Bronchial epithelial cell (primary cell): Measurements from ENCODE around the gene OSBPL7. TPM values are rescaled to one million over a fixed set of nuclear protein-coding genes. Genes with fewer than 3 reads are reported as not detected.

Experiments
- DNase-seq: peaks from one replicate; pipeline ENCODE4 v3.0.0-alpha.2; 2010; ENCODE audit warnings: low read depth
- FAIRE-seq: peaks from 2 replicates; lab custom pipeline; 2011; peaks lifted over from hg19 to GRCh38; lab: Jason Lieb, UNC
- H3K27me3 ChIP-seq: 2 replicates; pipeline ENCODE4 v1.5.1; 2011; ENCODE audit warnings: low read length; ENCODE audit not compliant: control insufficient read depth, insufficient read depth
- H3K36me3 ChIP-seq: 2 replicates; pipeline ENCODE4 v1.5.1; 2011; ENCODE audit warnings: low read length; ENCODE audit not compliant: control insufficient read depth, insufficient read depth
- H3K4me3 ChIP-seq: 2 replicates; pipeline ENCODE4 v1.5.1; 2011; ENCODE audit warnings: mild to moderate bottlenecking, low read depth, low read length, control low read depth
- CTCF ChIP-seq: IDR thresholded peaks from 2 replicates; pipeline ENCODE4 v1.5.1; 2011; ENCODE audit warnings: mild to moderate bottlenecking, moderate library complexity, low read length, control low read depth, inconsistent platforms; ENCODE audit not compliant: insufficient read depth, severe bottlenecking
- total RNA-seq: library from RNA; depleted of rRNA; stranded (reverse); fragments of >200 nt; gene quantifications from 2 replicates; pipeline ENCODE4 v1.2.1, GENCODE V29; 2014

The OSBPL7 gene
- total RNA-seq, 1 donor from 2014 or later, result 1.3 TPM

GRCh38 chr17:47850692-47851573 is 29.3 kb upstream of the OSBPL7 start, which contains the start of gene SP6:
Gene SP6, minus strand, starts transcription at chr17:47851163. Its CDS starts 2,734 bp downstream, at chr17:47848429.
- FAIRE-seq (no peak), DNase-seq (peak; percentile 78)
- Histone ChIP-seq H3K4me3 (peak within 1 kb of the TSS; percentile 60), H3K27me3 (peaks cover 23% of the 10 kb centered on the region), H3K36me3 (no peaks in the 10 kb centered on the region)
- TF ChIP-seq CTCF, result peak; percentile 33

GRCh38 chr17:47850373-47850691 is 28.7 kb upstream of the OSBPL7 start:
- no peak for DNase-seq
- H3K4me3 ChIP-seq, result peak overlapping the region; percentile 60
- no peak for FAIRE-seq
- TF ChIP-seq CTCF, result no peak
- H3K27me3 ChIP-seq, result peaks cover 23% of the 10 kb centered on the region
- H3K36me3 ChIP-seq, result no peaks in the 10 kb centered on the region

DNA sequence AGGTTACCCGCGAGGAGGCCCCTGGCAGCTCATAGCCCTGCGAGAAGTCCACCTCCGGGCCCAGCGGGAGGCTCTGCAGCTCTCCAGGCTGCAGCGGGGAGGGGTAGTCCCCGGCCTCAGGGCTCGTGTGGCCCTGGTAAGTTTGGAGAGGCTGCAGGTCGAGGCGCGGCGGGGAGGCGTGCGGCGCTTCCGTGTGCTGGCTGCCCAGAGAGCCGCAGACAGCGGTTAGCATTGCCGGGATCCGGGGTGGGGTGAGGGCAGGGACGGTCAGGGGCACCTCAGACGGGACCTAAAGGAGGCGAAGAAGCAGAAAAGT is 26.6 kb upstream of the OSBPL7 start:
- H3K4me3 ChIP-seq, result no peak overlapping the region
- TF ChIP-seq CTCF, result no peak
- FAIRE-seq, result no peak
- DNase-seq, result no peak
- no peaks in the 10 kb centered on the region for H3K36me3 ChIP-seq
- peaks cover 12% of the 10 kb centered on the region for H3K27me3 ChIP-seq

GRCh38 chr17:47847341-47848197 is 26.0 kb upstream of the OSBPL7 start:
- FAIRE-seq (no peak), DNase-seq (no peak)
- TF ChIP-seq CTCF, result peak; percentile 61

DNA sequence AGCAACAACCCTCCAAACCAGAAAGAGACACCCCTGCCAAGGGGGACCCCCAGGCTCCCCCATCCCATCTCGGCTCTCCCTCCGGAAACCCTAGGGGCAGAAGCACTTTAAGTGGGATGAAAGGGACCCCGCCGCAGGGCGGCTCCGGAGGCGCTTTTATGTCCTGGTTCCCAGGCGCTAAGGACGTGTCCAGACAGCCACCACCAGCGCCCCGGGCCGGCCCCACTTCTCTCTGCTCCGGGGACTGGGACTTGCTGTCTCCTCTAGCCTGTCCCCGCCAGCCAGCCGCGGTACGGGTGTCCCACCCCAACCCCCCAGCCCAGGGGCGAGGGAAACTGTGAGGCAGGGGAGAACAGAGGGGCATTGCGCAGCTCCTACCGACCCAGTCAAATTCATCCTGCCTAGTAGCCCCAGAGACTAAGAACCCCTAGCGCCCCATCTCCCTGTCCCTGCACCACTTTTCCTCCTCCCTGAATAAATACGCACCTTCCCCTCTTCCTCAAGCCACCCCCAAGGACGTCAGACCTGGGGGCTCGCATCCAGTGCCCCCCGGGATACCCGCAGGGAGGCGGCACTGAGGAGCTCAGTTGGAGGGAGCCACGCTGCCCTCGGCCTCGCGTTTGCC is 25.2 kb upstream of the OSBPL7 start:
- no peaks in the 10 kb centered on the region for H3K36me3 ChIP-seq
- no peak for DNase-seq
- H3K27me3 ChIP-seq, result peaks cover 1% of the 10 kb centered on the region
- TF ChIP-seq CTCF, result no peak
- peak overlapping the region; percentile 11 for H3K4me3 ChIP-seq
- FAIRE-seq, result no peak

More at GRCh38 chr17:47847341-47848197, 26.0 kb upstream of the OSBPL7 start:
- H3K27me3 ChIP-seq, result peaks cover 7% of the 10 kb centered on the region
- peak overlapping the region; percentile 11 for H3K4me3 ChIP-seq
- H3K36me3 ChIP-seq, result no peaks in the 10 kb centered on the region
